GM19193 (cell line): Measurements from ENCODE around the gene ATXN1.

Experiments used
- POLR2A ChIP-seq: IDR thresholded peaks from 4 replicates; pipeline ENCODE4 v1.6.1; 2011; ENCODE audit not compliant: insufficient read depth, insufficient read length; ENCODE audit errors: extremely low read depth

The ATXN1 gene

GRCh38 chr6:16359563-16359962 is 401.7 kb downstream of the ATXN1 start:
- no peak for TF ChIP-seq POLR2A

GRCh38 chr6:16358531-16359138 is 402.6 kb downstream of the ATXN1 start:
- TF ChIP-seq POLR2A = no peak

GRCh38 chr6:16355699-16356446 is 405.4 kb downstream of the ATXN1 start:
- no peak for TF ChIP-seq POLR2A

GRCh38 chr6:16355238-16355637 is 406.0 kb downstream of the ATXN1 start:
- TF ChIP-seq POLR2A = no peak

- TF ChIP-seq POLR2A = no peak
These were observed 406.6 kb downstream of the ATXN1 start for GRCh38 chr6:16354692-16355091.

GRCh38 chr6:16352821-16353438 is 408.3 kb downstream of the ATXN1 start:
- TF ChIP-seq POLR2A = no peak

GRCh38 chr6:16352258-16352635 is 409.0 kb downstream of the ATXN1 start:
- TF ChIP-seq POLR2A = no peak

- no peak for TF ChIP-seq POLR2A
These were observed 411.7 kb downstream of the ATXN1 start for GRCh38 chr6:16349544-16349943.

GRCh38 chr6:16346831-16347230 is 414.4 kb downstream of the ATXN1 start:
- TF ChIP-seq POLR2A = no peak

GRCh38 chr6:16345449-16346330 is 415.6 kb downstream of the ATXN1 start:
- TF ChIP-seq POLR2A = no peak

- no peak for TF ChIP-seq POLR2A
These were observed 416.5 kb downstream of the ATXN1 start for GRCh38 chr6:16344756-16345155.

- TF ChIP-seq POLR2A = no peak
These were observed 417.7 kb downstream of the ATXN1 start for GRCh38 chr6:16343593-16343992.

- TF ChIP-seq POLR2A = no peak
These were observed 422.0 kb downstream of the ATXN1 start for GRCh38 chr6:16339265-16339587.

- no peak for TF ChIP-seq POLR2A
These were observed 422.5 kb downstream of the ATXN1 start for GRCh38 chr6:16338577-16339264.

GRCh38 chr6:16337295-16337975 is 423.8 kb downstream of the ATXN1 start:
- no peak for TF ChIP-seq POLR2A

GRCh38 chr6:16336911-16337294 is 424.4 kb downstream of the ATXN1 start:
- no peak for TF ChIP-seq POLR2A
